ENCODE measurements around the gene FASTKD3.
"Not testable (repeated sequence)": the region's sequence is repeated elsewhere in the genome, so short reads cannot be mapped to it uniquely, and the experiment has no call there.

The FASTKD3 gene

GRCh38 chr5:7868773-7869473 is at the start of gene FASTKD3, which contains the start of gene MTRR:
Gene FASTKD3 (minus strand): TSS chr5:7869031. CDS start chr5:7868083, 948 bp downstream.
Gene MTRR (plus strand): TSS chr5:7869148. CDS start chr5:7870795, 1,647 bp downstream.
- peak; percentile 95 for DNase-seq

DNA sequence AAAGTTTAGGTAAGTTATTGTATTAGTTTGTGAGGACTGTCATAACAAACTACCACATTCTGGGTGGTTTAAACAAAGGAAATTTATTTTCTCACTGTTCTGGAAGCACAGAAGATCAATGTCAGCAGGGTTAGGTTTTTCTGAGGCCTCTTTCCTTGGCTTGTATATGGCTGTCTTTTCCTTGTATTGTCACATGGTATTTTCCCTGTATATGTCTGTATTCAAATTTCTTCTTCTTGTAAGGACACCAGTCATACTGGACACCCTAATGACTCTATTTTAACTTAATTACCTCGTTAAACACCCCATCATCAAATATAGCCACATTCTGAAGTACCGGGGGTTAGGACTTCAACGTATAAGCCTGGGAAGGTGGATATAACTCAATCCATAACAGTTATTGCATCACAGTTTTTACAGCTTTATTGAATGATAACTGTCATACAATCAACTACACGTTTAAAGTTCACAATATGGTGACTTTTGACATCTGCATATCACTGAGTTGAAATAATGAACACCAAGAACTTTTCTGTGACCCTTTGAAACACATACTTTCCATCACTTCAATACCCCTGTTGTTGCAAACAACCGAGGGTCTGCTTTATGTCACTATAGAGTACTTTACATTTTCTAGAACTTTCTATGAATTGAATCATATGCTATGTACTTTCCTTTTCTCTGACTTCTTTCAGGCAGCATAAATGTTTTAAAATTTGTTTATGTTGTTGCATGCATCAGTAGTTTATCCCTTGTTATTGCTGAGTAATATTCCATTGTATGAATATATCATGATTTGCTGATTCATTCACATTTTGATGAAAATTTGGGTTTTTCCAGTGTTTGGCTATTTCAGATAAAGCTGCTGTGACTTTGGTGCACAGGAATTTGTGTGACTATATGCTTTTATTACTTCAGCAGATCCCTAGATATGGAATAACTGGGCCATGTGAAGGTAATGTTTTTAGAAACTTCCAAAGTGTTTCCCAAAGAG is 48.6 kb upstream of the FASTKD3 start:
- DNase-seq: no peak

GRCh38 chr5:7916171-7916804 is 47.5 kb upstream of the FASTKD3 start:
- no peak for DNase-seq

DNA sequence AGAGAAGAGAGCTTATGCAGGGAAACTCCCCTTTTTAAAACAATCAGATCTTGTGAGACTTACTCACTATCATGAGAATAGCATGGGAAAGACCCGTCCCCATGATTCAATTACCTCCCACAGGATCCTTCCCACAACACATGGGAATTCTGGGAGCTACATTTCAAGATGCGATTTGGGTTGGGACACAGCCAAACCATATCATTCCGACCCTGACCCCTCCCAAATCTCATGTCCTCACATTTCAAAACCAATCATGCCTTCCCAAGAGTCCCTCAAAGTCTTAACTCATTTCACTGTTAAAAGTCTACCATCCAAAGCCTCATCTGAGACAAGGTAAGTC is 42.6 kb upstream of the FASTKD3 start:
- not testable (repeated sequence) for DNase-seq

- DNase-seq: no peak
Measured at GRCh38 chr5:7910738-7911428, 42.1 kb upstream of the FASTKD3 start.

DNA sequence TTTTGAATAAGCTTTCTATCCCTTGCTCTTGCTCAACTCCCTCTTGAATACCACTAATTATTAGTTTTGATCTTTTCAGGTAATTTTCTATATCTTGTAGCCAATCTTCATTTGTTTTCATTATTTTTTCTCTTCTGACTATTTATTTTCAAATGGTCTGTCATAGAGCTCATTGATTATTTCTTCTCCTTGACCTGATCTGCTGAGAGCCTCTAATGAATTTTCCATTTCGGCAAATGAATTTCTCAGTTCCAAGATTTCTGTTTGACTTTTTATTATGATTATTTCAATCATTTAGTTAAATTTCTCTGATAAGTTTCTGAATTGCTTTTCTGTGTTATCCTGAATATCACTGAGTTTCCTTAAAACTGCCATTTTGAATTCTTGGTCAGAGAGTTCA is 39.5 kb upstream of the FASTKD3 start:
- no peak for DNase-seq

DNA sequence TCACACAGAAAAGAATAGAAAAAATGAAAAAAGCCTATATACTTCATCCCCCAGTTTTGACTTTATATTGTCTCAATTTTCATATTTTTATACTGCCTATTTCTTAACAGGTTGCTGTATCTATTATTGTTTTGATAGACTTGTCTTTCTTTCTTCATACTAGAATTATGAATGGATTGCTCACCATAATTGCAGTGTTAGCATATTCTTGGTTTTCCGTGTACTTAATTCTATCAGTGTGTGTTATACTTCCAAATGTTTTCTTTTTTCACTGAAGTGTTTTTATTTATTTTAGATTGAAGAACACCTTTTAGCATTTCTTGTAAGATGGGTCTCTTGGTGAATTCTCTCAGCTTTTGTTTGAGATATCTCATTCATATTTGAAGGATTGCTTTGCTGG is 38.8 kb upstream of the FASTKD3 start:
- no peak for DNase-seq

- DNase-seq: peak; percentile 49
Measured at GRCh38 chr5:7904170-7904569, 35.3 kb upstream of the FASTKD3 start.

GRCh38 chr5:7902666-7903625 is 34.1 kb upstream of the FASTKD3 start:
- no peak for DNase-seq

DNA sequence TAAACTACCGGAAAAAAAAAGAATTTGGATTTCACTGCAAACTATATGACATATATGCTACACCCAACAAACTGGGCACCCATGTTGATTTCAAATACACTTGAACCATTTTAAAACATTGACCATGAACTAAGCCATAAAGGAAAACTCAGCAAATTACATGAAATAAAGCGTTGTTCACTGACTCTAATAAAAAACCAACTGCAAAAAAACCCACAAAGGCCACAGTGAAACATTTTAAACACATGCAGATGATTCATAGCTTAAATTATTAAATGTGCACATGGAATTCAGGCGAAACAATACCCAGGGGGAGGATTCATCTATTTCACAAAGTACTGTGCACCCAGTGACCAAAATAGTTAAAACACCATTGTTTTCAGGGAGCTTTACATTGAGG is 33.4 kb upstream of the FASTKD3 start:
- no peak for DNase-seq

DNA sequence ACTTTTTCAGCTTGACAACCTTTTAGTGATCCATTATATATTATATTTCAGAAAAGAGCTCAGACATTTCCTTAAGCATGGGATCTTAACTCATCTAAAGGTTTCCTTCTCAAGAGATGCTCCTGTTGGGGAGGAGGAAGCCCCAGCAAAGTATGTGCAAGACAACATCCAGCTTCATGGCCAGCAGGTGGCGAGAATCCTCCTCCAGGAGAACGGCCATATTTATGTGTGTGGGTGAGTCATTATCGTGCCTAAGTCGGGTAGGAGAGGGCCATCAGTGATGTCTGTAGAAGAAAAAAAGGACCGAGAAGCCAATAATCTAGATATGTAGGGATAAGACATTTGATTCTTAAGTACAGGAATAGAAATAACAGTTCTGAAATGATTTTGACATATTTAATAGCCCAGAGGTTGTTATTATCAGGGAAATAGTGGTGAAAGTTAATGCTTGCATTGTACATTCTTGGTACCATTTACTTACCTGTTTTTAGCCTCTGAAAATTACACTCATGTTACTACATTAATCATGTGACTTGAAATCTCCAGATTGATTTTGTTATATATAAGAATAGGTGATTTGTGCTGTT is 28.3 kb upstream of the FASTKD3 start:
- peak; percentile 62 for DNase-seq

DNA sequence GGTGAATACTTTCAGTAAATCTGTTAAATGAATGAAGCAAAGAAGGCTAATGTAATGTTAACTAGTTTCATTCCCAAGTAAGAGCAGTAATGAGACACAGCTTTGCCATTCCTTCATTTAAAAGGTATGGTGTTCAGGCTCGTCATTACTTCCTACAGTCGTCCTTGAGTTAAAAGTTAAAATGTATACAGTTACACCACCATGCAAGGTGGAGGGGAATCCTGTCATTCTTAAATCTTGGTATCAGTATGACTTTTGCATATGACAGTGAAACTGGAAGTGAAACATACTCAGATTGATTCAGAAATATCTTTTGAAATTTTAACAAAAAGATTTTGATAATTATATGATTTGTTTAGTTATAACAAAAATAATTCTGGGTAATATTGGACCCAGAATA is 26.0 kb upstream of the FASTKD3 start:
- peak; percentile 42 for DNase-seq

DNA sequence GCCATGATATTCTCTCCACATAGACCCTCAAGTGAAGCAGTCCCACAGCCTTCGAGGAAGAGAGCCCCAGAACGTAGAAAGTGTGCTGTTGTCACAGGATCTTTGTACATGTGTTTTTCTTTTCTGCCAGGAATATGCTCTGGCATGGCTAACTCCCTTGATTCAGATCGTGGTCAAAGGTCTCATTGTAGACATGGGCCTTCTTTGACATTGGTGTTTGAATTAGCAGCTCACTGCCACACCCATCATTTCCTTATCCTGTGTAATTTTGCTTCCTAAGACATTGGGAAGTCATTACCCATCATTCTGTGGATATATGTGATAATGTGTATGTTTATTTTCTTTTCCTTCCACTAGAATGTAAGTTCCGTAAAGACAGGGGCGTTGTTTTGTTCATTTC is 25.6 kb upstream of the FASTKD3 start:
- no peak for DNase-seq

DNA sequence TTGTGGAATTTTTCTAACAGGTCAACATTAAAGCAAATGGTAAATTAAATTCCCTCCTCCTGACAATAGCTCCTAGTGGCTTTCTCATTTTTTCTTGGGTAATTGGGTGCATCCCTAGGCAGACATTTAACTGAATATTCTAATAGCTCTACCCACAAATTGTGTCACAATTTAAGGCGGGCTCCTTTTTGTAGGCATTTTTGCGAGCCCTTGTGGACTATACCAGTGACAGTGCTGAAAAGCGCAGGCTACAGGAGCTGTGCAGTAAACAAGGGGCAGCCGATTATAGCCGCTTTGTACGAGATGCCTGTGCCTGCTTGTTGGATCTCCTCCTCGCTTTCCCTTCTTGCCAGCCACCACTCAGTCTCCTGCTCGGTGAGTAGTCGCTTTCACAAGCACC is 20.1 kb upstream of the FASTKD3 start:
- DNase-seq: no peak

DNA sequence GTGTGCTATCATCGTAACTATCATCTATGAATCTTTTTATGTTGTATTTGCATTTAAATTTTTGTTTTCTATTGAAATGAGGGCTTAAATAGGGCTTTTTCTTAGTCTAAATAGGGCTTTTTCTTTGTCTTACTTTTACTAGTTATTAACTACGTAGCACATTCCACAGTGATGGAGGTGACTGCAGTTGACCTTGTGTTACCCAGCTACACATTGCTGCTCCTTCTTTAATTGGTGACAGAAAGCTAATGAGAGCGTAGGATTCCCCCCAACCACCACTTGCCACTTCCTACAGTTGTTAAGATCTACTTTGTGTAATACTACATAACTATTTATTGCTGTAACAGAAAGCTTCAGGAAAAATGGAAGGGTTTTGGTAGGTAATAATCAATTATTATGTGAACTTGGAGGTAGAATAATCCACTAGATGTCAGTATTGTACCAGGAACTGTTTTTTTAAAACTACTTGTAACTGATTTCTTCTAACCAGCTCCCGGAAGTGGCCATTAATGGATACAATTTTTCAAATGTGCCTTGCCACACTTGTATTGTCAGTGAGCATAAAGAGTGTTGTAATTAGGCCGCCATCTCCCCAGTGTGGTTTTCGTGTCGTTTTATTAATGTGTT is 18.1 kb upstream of the FASTKD3 start:
- peak; percentile 15 for DNase-seq

GRCh38 chr5:7884491-7885267 is 15.8 kb upstream of the FASTKD3 start:
- no peak for DNase-seq

DNA sequence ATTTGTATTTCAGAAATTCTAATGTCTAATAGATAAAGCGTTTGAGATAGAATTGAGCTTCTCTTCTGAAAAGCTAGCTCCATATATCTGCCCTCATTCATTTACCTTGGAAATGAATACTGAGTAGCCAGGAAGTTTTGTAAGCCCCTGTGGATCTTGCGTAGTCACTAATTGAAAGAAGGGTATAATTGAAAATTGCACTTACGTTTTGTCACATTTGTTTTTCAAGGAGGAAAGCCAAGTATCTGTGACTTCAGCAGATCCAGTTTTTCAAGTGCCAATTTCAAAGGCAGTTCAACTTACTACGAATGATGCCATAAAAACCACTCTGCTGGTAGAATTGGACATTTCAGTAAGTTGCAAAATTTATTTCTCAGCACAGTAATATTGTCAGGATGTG is 14.1 kb upstream of the FASTKD3 start:
- no peak for DNase-seq

DNA sequence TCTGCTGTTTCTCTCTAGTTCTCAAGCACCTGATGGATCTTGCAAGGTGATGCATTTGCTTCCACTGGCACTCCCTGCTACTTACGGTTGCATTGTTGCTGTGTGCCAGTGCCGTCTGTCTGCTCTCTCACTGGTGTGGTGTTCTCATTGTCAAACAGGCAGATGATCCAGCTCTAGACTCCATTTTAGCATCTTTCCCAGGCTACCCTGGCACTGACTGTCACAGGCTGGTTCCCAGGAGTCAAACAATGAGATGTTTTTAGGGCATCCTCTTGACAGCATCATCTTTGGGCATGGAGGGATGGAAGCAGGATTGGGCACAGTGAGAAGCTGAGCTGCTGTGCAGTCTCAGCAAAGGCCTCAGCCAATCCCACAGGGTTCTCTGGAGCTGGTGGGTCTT is 13.0 kb upstream of the FASTKD3 start:
- no peak for DNase-seq

DNA sequence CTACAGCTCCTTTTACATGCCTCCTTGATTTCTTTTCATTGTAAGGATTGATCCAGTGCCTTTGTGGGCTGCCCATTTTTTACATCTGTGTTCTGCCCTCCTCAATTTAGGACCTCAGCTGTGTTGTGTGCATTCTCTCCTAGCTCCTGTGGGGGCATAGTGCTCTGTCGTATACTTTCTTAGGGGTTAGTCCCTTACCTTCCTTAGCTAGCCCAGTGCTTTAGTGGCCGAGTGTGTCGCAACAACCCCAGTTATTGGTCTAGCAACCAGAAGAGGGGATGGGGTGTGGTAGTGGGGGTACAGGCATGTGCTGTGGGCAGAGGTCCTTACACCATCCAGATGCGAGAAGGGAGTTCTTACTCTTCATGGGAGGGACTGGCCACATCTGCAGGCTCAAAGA is 12.3 kb upstream of the FASTKD3 start:
- DNase-seq: no peak

- DNase-seq: peak; percentile 79
Measured at GRCh38 chr5:7878381-7878873, 9.6 kb upstream of the FASTKD3 start.

All from activated CD4-positive, alpha-beta T cell treated with anti-CD3 and anti-CD28 coated beads, Interleukin-2, Interleukin-6, amounts not matched to agents 100 ng/mL and 50 ng/mL, durations not matched to agents 16 hours and 8 hours (primary cell).